ENCODE results near the gene RITA1.

The RITA1 gene

DNA sequence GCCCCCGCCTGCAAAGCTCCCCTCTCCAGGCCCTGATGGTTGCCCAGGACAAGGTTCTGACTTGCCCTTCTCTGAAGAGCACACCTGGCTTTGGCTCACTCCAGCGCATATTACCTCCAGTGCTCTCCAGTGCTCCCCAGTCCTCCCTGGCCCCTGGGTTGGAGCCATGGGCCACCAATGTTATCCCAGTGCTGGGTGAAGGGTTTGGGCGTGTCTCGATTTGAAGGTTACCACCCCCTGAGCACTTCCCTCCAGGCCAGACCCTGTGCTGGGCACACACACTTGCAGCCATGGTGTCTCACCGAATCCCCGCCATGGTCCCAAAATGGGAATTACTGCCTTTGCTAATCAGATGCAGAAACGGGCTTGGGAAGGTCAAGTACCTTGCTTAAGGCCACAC lies 11.1 kb downstream of the RITA1 start:
- ChIA-PET CTCF (interaction anchor here (0.5 to 3.7 kb wide), 14 partner anchors 9 to 719 kb away, joined by 3 to 38 read pairs (median 3); partner anchors contain the start of genes DDX54, RITA1 and SDSL), POLR2A (interaction anchor here (1.0 kb wide), 1 partner anchor 24 kb away, joined by 3 read pairs; no protein-coding TSS in a partner anchor)
- no peak for DNase-seq (ENCODE audit: low read depth, low spot score)
- no peak overlapping the region for H3K4me3 ChIP-seq (ENCODE audit: low read depth, low read length)
- TF ChIP-seq, protein P1, sequence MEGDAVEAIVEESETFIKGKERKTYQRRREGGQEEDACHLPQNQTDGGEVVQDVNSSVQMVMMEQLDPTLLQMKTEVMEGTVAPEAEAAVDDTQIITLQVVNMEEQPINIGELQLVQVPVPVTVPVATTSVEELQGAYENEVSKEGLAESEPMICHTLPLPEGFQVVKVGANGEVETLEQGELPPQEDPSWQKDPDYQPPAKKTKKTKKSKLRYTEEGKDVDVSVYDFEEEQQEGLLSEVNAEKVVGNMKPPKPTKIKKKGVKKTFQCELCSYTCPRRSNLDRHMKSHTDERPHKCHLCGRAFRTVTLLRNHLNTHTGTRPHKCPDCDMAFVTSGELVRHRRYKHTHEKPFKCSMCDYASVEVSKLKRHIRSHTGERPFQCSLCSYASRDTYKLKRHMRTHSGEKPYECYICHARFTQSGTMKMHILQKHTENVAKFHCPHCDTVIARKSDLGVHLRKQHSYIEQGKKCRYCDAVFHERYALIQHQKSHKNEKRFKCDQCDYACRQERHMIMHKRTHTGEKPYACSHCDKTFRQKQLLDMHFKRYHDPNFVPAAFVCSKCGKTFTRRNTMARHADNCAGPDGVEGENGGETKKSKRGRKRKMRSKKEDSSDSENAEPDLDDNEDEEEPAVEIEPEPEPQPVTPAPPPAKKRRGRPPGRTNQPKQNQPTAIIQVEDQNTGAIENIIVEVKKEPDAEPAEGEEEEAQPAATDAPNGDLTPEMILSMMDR (IDR thresholded peaks at IDR 0.05; ENCODE audit: insufficient read depth, low read length, missing control alignments): no peak

DNA sequence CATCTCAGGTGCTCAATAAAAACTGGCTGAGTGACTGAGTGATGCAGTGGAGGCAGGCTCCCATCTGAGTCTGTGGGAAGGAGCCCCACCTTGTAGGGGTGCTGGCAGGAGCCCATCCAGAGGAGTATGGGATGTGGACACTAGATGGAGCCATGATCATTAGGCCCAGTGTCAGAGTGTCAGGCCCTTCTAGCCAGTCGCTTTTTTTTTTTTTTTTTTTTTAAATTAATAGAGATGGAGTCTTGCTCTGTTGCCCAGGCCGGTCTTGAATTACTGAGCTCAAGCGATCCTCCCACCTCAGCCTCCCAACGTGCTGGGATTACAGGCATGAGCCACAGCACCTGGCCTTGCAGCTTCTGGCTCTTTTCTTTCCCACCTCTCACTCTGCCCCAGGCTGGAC lies 11.5 kb downstream of the RITA1 start:
- no peak for DNase-seq (ENCODE audit: low read depth, low spot score)
- ChIA-PET POLR2A (interaction anchor here (1.0 kb wide), 1 partner anchor 23 kb away, joined by 3 read pairs; no protein-coding TSS in a partner anchor), CTCF (interaction anchor here (0.7 to 3.7 kb wide), 17 partner anchors 8 to 268 kb away, joined by 3 to 38 read pairs (median 3); partner anchors contain the start of genes DDX54, RITA1 and SDSL)
- TF ChIP-seq, protein P1 (IDR thresholded peaks at IDR 0.05; ENCODE audit: insufficient read depth, low read length, missing control alignments): peak; percentile 75
- H3K4me3 ChIP-seq (ENCODE audit: low read depth, low read length): no peak overlapping the region

DNA sequence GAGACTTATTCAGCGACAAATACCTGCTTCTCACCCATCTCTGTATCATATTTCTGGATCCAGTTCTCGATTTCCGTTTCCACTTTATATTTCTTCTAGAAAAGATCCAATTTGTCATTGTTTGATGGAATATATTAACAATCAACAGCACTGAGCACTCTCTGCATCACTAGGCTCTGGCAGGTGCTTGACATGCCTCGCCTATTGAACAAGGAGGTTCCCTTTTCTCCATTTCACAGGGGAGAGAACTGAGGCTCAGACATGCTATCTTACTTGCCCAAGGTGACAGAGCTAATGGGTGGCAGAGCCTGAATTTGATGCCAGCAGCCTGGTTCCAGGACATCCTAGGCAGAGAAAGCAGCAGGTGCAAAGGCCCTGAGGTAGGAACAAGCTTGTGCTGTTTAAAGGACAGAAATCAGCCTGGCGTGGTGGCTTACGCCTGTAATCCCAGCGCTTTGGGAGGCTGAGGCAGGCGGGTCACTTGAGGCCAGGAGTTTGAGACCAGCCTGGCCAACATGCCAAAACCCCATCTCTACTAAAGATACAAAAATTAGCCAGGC lies 12.1 kb downstream of the RITA1 start:
- TF ChIP-seq, protein P1 (IDR thresholded peaks at IDR 0.05; ENCODE audit: insufficient read depth, low read length, missing control alignments): no peak
- ChIA-PET POLR2A (interaction anchor here (1.0 kb wide), 1 partner anchor 23 kb away, joined by 3 read pairs; no protein-coding TSS in a partner anchor), CTCF (interaction anchor here (0.7 to 3.7 kb wide), 12 partner anchors 8 to 227 kb away, joined by 3 to 38 read pairs (median 4); partner anchors contain the start of genes DDX54 and RITA1)
- DNase-seq (ENCODE audit: low read depth, low spot score): no peak
- H3K4me3 ChIP-seq (ENCODE audit: low read depth, low read length): no peak overlapping the region

DNA sequence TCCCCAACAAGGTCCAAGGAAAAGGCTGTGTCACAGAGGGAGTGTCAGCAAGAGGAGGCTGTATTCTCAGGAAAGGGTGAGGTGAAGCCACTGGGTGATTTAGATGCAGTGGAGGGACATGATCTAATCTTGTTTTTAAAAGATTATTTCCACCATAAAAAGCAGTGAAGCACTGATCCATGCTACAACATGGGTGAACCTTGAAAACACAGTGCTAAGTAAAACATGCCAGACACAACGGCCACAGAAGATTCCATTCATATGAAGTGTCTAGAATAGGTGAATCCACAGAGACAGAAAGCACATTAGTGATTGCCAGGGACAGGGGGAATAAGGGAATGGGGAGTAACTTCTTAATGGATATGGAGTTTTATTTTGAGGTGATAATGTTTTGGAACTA lies 12.8 kb downstream of the RITA1 start:
- TF ChIP-seq, protein P1 (IDR thresholded peaks at IDR 0.05; ENCODE audit: insufficient read depth, low read length, missing control alignments): no peak
- no peak overlapping the region for H3K4me3 ChIP-seq (ENCODE audit: low read depth, low read length)
- CTCF ChIA-PET: interaction anchor here (1.2 to 3.7 kb wide), 3 partner anchors 9 to 12 kb away, joined by 3 to 27 read pairs (median 5); partner anchors contain the start of genes DDX54 and RITA1
- POLR2A ChIA-PET: no interaction called here
- no peak for DNase-seq (ENCODE audit: low read depth, low spot score)

DNA sequence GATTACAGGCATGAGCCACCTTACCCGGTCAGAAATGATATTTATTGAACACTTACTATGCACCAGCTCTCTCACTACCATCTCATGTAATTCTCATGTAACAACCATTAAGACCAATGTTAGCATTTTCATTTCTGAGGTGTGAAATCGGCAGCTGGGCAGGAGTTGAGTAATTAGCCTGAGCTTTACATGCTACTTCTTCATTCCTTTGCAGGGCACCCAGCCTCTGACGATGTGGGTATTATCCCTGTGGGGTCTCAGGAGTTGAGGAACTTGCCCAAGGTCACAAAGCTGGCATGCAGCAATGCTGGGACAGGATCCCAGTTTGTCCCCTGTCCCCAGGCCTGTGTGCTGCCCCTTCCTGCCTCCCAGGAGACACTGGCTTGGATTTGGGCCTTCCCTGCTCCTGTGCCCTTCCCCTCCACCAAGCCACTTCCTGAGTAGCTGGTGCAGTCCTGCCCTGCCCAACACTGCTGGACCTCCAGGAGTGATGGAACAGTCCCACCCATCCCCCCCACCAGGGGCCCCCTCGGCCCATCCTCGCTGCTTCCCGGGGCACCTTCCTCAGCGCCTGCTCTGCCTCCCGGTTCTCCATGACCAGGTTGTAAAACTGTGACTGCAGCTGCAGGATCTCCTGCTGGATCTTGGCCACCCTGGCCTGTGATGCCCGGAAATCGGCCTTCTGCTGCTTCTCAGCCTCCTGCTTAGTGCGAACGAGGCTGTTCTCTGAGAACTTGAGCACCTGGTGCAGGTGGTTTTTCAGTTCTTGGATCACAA lies 14.7 kb downstream of the RITA1 start:
- no peak for DNase-seq (ENCODE audit: low read depth, low spot score)
- ChIA-PET POLR2A (no interaction called here), CTCF (interaction anchor here (2.7 kb wide), 1 partner anchor 225 kb away, joined by 12 read pairs; no protein-coding TSS in a partner anchor)
- H3K4me3 ChIP-seq (ENCODE audit: low read depth, low read length): no peak overlapping the region
- TF ChIP-seq, protein P1 (IDR thresholded peaks at IDR 0.05; ENCODE audit: insufficient read depth, low read length, missing control alignments): no peak

Measured in AG04449 (cell line).